DLD1 (cell line): ENCODE results near the gene ZNF346.
"Not testable (repeated sequence)": the region's sequence is repeated elsewhere in the genome, so short reads cannot be mapped to it uniquely, and the experiment has no call there.

ENCODE experiments used
- in situ Hi-C: cut with HindIII; loops from 2 replicates; pipeline ENCODE4 v1.10.0; 2017; ENCODE audit warnings: low sequenced_read_pairs

ZNF346 gene

GRCh38 chr5:177006265-177006972 is 16.1 kb upstream of the ZNF346 start, which contains the start of gene UIMC1:
TSS of gene UIMC1 (minus strand) at chr5:177006779. CDS start at chr5:176982615, 24,164 bp downstream.
- in situ Hi-C loops, result no loop called here

GRCh38 chr5:177008716-177009115 is 13.8 kb upstream of the ZNF346 start:
- in situ Hi-C loops, result no loop called here

GRCh38 chr5:177010153-177010552 is 12.3 kb upstream of the ZNF346 start:
- in situ Hi-C loops, result no loop called here

- in situ Hi-C loops, result no loop called here
Measured at GRCh38 chr5:177015156-177015555, 7.3 kb upstream of the ZNF346 start.

- in situ Hi-C loops, result no loop called here
Measured at GRCh38 chr5:177018341-177018740, 4.2 kb upstream of the ZNF346 start.

GRCh38 chr5:177020033-177020432 is 2.5 kb upstream of the ZNF346 start:
- in situ Hi-C loops, result no loop called here

GRCh38 chr5:177023303-177023664 is 788 bp downstream of the ZNF346 start:
- in situ Hi-C loops, result no loop called here

- in situ Hi-C loops, result no loop called here
Measured at GRCh38 chr5:177024559-177024958, 2.1 kb downstream of the ZNF346 start.

GRCh38 chr5:177025101-177025601 is 2.7 kb downstream of the ZNF346 start:
- in situ Hi-C loops, result no loop called here

- in situ Hi-C loops, result no loop called here
Measured at GRCh38 chr5:177027665-177028064, 5.2 kb downstream of the ZNF346 start.

GRCh38 chr5:177029498-177029897 is 7.0 kb downstream of the ZNF346 start:
- in situ Hi-C loops, result no loop called here

GRCh38 chr5:177035976-177036375 is 13.5 kb downstream of the ZNF346 start:
- in situ Hi-C loops, result no loop called here

- in situ Hi-C loops, result no loop called here
Measured at GRCh38 chr5:177036443-177036842, 13.9 kb downstream of the ZNF346 start.

- in situ Hi-C loops, result no loop called here
Measured at GRCh38 chr5:177036921-177037320, 14.4 kb downstream of the ZNF346 start.

GRCh38 chr5:177040814-177041420 is 18.4 kb downstream of the ZNF346 start:
- in situ Hi-C loops, result no loop called here

GRCh38 chr5:177041936-177042335 is 19.4 kb downstream of the ZNF346 start:
- in situ Hi-C loops, result no loop called here

- in situ Hi-C loops, result no loop called here
Measured at GRCh38 chr5:177043114-177043513, 20.6 kb downstream of the ZNF346 start.

- in situ Hi-C loops, result no loop called here
Measured at GRCh38 chr5:177043958-177044357, 21.5 kb downstream of the ZNF346 start.

GRCh38 chr5:177044641-177045040 is 22.1 kb downstream of the ZNF346 start:
- in situ Hi-C loops, result no loop called here

- in situ Hi-C loops, result no loop called here
Measured at GRCh38 chr5:177045631-177046030, 23.1 kb downstream of the ZNF346 start.

GRCh38 chr5:177048531-177048930 is 26.0 kb downstream of the ZNF346 start:
- in situ Hi-C loops, result not testable (repeated sequence)

GRCh38 chr5:177049285-177049684 is 26.8 kb downstream of the ZNF346 start:
- in situ Hi-C loops, result no loop called here
